ENCODE data around the gene ARFGAP1.

The ARFGAP1 gene

GRCh38 chr20:63272105-63273058 lies at the start of gene ARFGAP1:
Gene ARFGAP1 (plus strand): TSS chr20:63272813. CDS start chr20:63275581, 2,768 bp downstream.
- DNase-seq (ENCODE audit: low spot score in 2 of 2) = peak; percentile 85 to 89
- peaks cover 17% of the 10 kb centered on the region for H3K4me1 Mint-ChIP-seq
- H3K4me3 Mint-ChIP-seq = peak within 1 kb of the TSS; percentile 94
- peak; percentile 96 for ATAC-seq (ENCODE audit: low read depth)
- H3K27me3 Mint-ChIP-seq = no peaks in the 10 kb centered on the region
- peaks cover 5% of the 10 kb centered on the region for H3K36me3 Mint-ChIP-seq
- H3K27ac Mint-ChIP-seq = peak within 1 kb of the TSS; percentile 90
- H3K9me3 Mint-ChIP-seq = no peaks in the 10 kb centered on the region

- DNase-seq (ENCODE audit: low spot score in 2 of 2) (peak; percentile 31 to 46), ATAC-seq (ENCODE audit: low read depth) (peak; percentile 56)
- Mint-ChIP-seq H3K9me3 (no peaks in the 10 kb centered on the region), H3K36me3 (no peaks in the 10 kb centered on the region), H3K27me3 (peaks cover 9% of the 10 kb centered on the region), H3K4me3 (no peak overlapping the region), H3K27ac (no peak overlapping the region), H3K4me1 (peaks cover 2% of the 10 kb centered on the region)
Observed at GRCh38 chr20:63223121-63223825, 49.3 kb upstream of the ARFGAP1 start.

GRCh38 chr20:63223826-63224207 lies 48.8 kb upstream of the ARFGAP1 start:
- ATAC-seq (ENCODE audit: low read depth) (no peak), DNase-seq (ENCODE audit: low spot score in 2 of 2) (no peak)
- Mint-ChIP-seq H3K36me3 (no peaks in the 10 kb centered on the region), H3K4me3 (no peak overlapping the region), H3K27me3 (peaks cover 9% of the 10 kb centered on the region), H3K9me3 (no peaks in the 10 kb centered on the region), H3K27ac (no peak overlapping the region), H3K4me1 (peaks cover 2% of the 10 kb centered on the region)

GRCh38 chr20:63224412-63225081 lies 48.1 kb upstream of the ARFGAP1 start:
- H3K4me1 Mint-ChIP-seq = peaks cover 2% of the 10 kb centered on the region

GRCh38 chr20:63225082-63225454 lies 47.5 kb upstream of the ARFGAP1 start:
- Mint-ChIP-seq H3K27me3 (peaks cover 14% of the 10 kb centered on the region), H3K36me3 (no peaks in the 10 kb centered on the region), H3K9me3 (no peaks in the 10 kb centered on the region), H3K27ac (no peak overlapping the region), H3K4me3 (no peak overlapping the region), H3K4me1 (peaks cover 2% of the 10 kb centered on the region)
- no peak for DNase-seq (ENCODE audit: low spot score in 2 of 2)
- ATAC-seq (ENCODE audit: low read depth) = no peak

More at GRCh38 chr20:63224412-63225081, 48.1 kb upstream of the ARFGAP1 start:
- H3K9me3 Mint-ChIP-seq = no peaks in the 10 kb centered on the region
- DNase-seq (ENCODE audit: low spot score in 2 of 2) = no peak
- H3K27me3 Mint-ChIP-seq = peaks cover 15% of the 10 kb centered on the region
- H3K27ac Mint-ChIP-seq = no peak overlapping the region
- no peak for ATAC-seq (ENCODE audit: low read depth)
- no peak overlapping the region for H3K4me3 Mint-ChIP-seq
- H3K36me3 Mint-ChIP-seq = no peaks in the 10 kb centered on the region

GRCh38 chr20:63226042-63226943 lies 46.3 kb upstream of the ARFGAP1 start:
- no peak for ATAC-seq (ENCODE audit: low read depth)

GRCh38 chr20:63227260-63227659 lies 45.4 kb upstream of the ARFGAP1 start:
- H3K9me3 Mint-ChIP-seq = no peaks in the 10 kb centered on the region
- ATAC-seq (ENCODE audit: low read depth) (no peak), DNase-seq (ENCODE audit: low spot score in 2 of 2) (no peak)
- no peaks in the 10 kb centered on the region for H3K36me3 Mint-ChIP-seq
- H3K4me1 Mint-ChIP-seq = peaks cover 2% of the 10 kb centered on the region
- H3K27ac Mint-ChIP-seq = no peak overlapping the region
- peaks cover 17% of the 10 kb centered on the region for H3K27me3 Mint-ChIP-seq
- no peak overlapping the region for H3K4me3 Mint-ChIP-seq

More at GRCh38 chr20:63226042-63226943, 46.3 kb upstream of the ARFGAP1 start:
- Mint-ChIP-seq H3K4me1 (peaks cover 2% of the 10 kb centered on the region), H3K27ac (no peak overlapping the region), H3K27me3 (peaks cover 15% of the 10 kb centered on the region), H3K9me3 (no peaks in the 10 kb centered on the region), H3K36me3 (no peaks in the 10 kb centered on the region), H3K4me3 (no peak overlapping the region)
- DNase-seq (ENCODE audit: low spot score in 2 of 2) = no peak

GRCh38 chr20:63228806-63229205 lies 43.8 kb upstream of the ARFGAP1 start:
- H3K36me3 Mint-ChIP-seq = no peaks in the 10 kb centered on the region
- DNase-seq (ENCODE audit: low spot score in 2 of 2) (no peak), ATAC-seq (ENCODE audit: low read depth) (no peak)
- H3K27ac Mint-ChIP-seq = no peak overlapping the region
- H3K4me1 Mint-ChIP-seq = no peaks in the 10 kb centered on the region
- H3K27me3 Mint-ChIP-seq = peaks cover 17% of the 10 kb centered on the region
- H3K4me3 Mint-ChIP-seq = no peak overlapping the region
- H3K9me3 Mint-ChIP-seq = no peaks in the 10 kb centered on the region

- no peak overlapping the region for H3K4me3 Mint-ChIP-seq
- no peaks in the 10 kb centered on the region for H3K9me3 Mint-ChIP-seq
- H3K36me3 Mint-ChIP-seq = no peaks in the 10 kb centered on the region
- DNase-seq (ENCODE audit: low spot score in 2 of 2) = no peak
- H3K27ac Mint-ChIP-seq = no peak overlapping the region
- peaks cover 20% of the 10 kb centered on the region for H3K27me3 Mint-ChIP-seq
- H3K4me1 Mint-ChIP-seq = peaks cover 5% of the 10 kb centered on the region
- no peak for ATAC-seq (ENCODE audit: low read depth)
Observed at GRCh38 chr20:63230800-63231268, 41.8 kb upstream of the ARFGAP1 start.

GRCh38 chr20:63232235-63233060 lies 40.2 kb upstream of the ARFGAP1 start:
- DNase-seq (ENCODE audit: low spot score in 2 of 2) = no peak
- Mint-ChIP-seq H3K36me3 (no peaks in the 10 kb centered on the region), H3K27ac (no peak overlapping the region), H3K4me3 (no peak overlapping the region), H3K27me3 (peaks cover 21% of the 10 kb centered on the region), H3K9me3 (no peaks in the 10 kb centered on the region), H3K4me1 (peaks cover 5% of the 10 kb centered on the region)
- ATAC-seq (ENCODE audit: low read depth) = no peak

- Mint-ChIP-seq H3K27me3 (peaks cover 21% of the 10 kb centered on the region), H3K4me3 (no peak overlapping the region), H3K36me3 (no peaks in the 10 kb centered on the region), H3K4me1 (peaks cover 5% of the 10 kb centered on the region), H3K9me3 (no peaks in the 10 kb centered on the region), H3K27ac (no peak overlapping the region)
- no peak for DNase-seq (ENCODE audit: low spot score in 2 of 2)
- ATAC-seq (ENCODE audit: low read depth) = no peak
Observed at GRCh38 chr20:63233061-63233344, 39.6 kb upstream of the ARFGAP1 start.

- DNase-seq (ENCODE audit: low spot score in 2 of 2) = no peak
- Mint-ChIP-seq H3K36me3 (no peaks in the 10 kb centered on the region), H3K4me3 (no peak overlapping the region), H3K27ac (no peak overlapping the region), H3K4me1 (peaks cover 5% of the 10 kb centered on the region), H3K9me3 (no peaks in the 10 kb centered on the region), H3K27me3 (peaks cover 21% of the 10 kb centered on the region)
- no peak for ATAC-seq (ENCODE audit: low read depth)
Observed at GRCh38 chr20:63233924-63234323, 38.7 kb upstream of the ARFGAP1 start.
